ENCODE data around the gene NUP155.
"Not testable (repeated sequence)": the region's sequence is repeated elsewhere in the genome, so short reads cannot be mapped to it uniquely, and the experiment has no call there.

The NUP155 gene

DNA sequence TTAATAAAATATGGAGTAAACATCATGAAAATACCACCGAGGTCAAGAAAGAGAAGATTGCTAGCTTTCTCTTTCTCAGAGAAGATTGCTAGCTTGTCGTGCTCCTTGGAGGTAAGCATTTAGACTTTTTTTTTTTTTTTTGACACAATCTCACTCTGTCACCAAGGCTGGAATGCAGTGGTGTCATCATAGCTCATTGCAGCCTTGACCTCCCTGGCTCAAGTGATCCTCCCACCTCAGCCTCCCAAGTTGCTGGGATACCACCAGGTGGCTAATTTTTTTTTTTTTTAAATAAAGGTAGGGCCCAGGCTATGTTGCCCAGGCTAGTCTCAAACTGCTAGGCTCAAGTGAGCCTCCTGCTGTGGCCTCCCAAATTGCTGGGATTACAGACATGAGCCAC, 95.4 kb downstream of the NUP155 start:
- no peak for DNase-seq

DNA sequence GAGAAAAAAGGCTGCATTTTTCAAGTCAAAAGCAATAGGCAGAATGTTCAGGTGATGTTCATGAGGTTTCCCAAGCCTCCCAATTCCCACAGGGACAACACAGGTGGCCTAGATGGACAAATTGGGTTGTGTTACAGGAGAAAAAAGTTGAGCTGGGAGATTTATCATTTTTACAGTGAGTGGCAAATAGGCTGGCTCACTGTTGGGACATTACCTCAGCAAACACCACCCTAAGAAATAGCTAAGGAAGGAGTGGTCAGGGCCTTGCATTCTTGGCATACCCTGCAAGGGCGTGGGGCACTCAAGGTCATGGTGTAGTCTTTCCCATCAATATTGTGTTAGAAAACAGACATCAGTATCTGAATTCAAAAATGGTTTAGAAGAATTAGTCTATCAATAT, 98.4 kb downstream of the NUP155 start:
- DNase-seq = no peak

DNA sequence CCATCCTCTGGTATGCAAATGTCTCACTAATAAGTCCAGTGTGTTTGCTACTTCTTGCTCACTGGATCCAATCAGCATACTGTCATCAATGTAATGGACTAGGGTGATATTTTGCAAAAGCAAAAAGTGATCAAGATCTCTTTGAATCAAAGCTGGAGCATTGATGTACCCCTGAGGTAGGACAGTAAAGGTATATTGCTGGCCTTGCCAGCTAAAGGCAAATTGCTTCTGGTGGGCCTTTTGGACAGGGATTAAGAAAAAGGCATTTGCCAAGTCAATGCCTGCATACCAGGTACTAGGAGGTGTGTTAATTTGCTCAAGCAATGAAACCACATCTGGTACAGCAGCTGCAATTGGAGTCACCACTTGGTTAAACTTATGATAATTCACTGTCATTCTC, 102.8 kb downstream of the NUP155 start:
- DNase-seq = not testable (repeated sequence)

DNA sequence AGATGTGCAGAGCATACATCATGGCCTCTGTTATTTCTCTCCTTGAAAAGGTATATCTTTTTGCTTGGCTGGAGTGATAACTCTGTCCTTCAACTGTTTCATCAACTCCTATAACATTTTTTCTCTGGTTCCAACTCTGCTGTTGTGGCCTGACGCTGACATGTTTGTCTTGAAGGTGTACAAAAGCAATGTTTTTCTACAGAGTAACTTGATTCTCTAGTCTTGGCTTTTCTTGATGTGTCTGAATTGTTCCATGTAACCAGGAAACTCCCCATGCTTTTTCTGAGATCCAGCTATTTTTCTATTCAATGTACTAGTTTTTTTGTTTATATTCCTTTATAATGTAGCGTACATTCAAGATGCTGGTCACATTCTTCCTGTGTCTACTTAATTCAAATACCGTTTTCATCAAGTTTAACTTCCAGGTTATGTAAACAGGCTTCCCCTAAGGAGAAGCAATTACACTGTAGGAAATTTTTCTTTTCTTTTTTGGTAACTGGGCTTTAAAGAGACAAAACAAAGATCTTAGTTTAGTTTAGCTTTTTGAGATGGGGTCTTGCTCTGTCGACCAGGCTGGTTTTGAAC, 115.0 kb downstream of the NUP155 start:
- no peak for DNase-seq

DNA sequence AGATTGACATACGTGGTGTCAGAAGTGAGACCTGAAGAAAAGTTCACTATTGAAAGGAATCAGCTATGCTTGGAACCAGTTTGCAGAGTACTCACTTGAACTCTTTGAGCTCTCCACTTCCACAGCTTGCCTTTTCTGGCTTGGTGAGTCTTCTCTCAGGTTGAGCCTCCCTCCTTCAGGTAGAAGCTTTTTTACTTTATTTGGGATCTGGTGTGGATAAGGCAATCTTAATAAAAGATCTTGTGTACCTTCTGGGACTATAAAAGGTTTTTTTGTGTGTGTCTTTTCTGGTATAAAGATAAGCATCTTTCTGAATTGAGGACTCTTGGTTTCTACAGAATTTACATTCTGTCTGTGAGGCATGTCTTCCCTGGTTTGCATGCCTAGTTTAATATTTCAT, 116.3 kb downstream of the NUP155 start:
- no peak for DNase-seq

DNA sequence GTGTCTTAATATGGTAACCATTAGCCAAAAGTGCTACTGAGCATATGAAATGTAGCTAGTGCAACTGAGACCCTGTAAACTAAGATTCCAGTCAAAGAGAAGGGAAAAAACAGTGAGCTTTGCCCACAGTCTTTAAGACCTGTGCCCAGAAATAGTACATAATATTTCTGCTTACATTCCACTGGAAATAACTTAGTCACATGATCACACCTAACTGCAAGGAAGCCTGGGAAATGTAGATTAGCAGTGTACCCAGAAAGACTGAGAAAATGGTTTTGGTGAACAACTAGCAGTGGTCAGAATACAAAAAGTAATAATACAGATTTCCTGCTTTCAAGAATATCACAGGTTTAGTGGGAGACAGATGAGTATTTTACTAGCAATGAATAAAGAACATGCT, 119.2 kb downstream of the NUP155 start:
- no peak for DNase-seq

DNA sequence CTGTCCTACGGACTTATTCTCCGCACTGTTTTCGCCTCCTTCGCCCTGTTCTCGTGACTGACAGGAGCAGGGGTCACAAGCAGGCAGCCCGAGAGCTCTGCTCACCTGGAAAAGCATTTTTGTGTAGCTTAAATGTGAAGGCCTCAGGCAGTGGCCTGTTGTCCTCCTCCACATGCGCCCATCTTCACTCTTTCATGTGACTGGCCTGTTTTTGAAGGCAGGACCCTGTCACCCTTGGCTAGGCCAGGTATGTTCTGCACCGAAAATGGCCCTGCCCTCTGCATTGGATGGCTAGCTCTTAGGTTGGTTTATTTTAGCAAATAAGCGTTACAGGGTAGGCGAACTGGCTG, 121.1 kb downstream of the NUP155 start:
- no peak for DNase-seq

DNA sequence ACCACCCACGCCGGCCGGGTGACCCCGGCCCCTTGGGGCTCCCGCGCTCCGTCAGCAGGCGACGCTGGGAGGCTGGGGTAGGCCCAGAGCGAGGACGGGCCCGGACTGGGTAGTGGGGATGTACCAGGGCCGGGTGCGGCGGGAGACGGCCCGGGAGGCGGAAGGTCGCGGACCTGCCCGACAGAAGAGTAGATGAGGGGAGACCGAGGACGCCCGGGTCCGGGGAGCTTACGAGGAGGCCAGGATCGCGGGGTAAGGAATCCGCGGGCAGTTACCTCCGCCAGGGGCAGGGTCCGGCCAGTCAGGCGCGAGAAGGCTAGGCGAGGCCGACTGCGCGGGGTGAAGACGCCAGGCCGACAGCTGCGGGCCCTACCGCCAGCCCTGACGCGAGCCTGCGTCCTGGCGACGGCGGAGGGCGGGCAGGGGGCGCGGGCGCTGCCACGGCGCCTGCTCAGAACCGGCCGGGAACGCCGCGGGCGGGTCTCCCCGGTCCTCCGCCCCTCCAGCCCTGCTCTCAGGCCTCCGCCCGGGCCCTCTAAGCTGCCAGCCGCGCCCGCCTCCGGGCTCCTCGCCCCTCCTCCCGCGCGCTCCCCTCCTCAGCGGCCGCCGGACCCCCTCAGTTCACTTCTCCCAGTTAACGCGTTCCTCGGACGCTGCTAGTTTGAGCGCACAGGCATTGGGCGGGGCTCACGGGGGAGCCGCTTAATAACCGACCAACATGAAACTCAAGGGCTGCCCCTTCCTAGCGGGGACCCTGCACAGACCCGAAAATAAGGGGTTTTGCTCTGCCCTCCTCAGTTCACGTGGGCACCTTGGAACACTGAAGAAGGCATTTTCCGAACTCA, 121.7 kb downstream of the NUP155 start, which contains the start of gene CPLANE1:
Gene CPLANE1, minus strand, starts transcription at position 407 of the 845 bp plus-strand sequence. CDS start 1,678 bp downstream, outside the sequence.
- DNase-seq = peak; percentile 93

DNA sequence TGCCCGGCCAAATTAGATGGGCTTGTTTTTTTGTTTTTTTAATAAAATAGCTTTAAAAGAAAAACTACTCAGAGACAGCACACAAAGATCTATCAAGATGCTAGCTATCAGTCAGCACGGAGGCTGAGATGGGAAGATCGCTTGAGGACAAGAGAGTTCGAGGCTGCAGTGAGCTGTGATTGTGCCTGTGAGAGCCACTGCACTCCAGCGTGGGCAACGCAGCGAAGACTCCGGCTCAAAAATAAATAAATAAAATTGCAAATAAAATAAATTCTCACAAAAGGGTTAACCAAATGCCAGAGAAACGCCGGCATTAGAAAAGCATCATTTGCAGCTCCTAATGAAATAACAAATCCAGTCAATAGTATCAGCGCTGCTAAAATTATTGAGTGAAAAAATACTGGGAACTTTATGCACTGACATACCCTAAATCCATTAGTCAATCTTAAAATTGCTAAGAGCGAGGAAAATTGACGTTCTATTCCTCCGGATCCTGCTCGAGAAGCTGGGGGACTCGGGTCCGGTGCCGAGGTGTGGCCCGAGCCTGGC, 122.4 kb downstream of the NUP155 start:
- peak; percentile 64 for DNase-seq

DNA sequence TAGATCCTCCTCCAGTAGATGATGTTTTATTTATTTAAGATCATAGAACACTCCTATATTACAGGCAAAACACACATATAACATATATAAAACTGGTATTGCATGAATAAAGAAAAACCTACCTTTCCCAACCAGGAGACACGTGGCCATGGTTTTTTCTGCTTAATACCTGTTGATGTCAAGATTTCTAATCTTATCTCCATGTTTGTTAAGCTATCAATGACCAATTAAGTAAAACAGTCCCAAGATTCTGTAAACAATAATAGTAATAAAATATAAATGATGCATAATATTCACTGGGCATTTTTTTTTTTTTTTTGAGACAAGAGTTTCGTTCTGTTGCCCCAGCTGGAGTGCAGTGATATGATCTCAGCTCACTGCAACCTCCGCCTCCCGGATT, 123.4 kb downstream of the NUP155 start:
- no peak for DNase-seq

DNA sequence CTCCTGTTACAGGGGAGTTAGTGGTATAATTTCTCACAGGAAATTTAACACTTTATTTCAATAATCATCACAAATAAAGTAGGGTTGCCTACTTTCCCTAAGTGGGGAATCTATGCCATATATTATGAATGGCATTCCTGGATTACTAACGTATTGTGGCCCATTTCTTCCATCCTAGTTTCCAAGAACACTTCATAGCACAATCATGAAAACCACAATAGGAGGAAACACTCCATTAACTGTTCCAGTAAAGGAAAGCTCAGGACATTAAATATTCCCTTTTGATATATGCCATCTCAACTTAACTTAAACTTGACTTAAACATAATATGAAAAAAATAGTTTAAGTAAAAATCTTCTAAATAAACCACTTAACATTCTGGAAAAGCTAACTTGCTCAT, 123.9 kb downstream of the NUP155 start:
- DNase-seq = no peak

All from NCI-H69 (cell line).